ENCODE data around the gene ZNF770. TPM values are rescaled to one million over a fixed set of nuclear protein-coding genes. Genes with fewer than 3 reads are reported as not detected.

The ZNF770 gene
- total RNA-seq, 1 donor from 2014 or later, result 56.1 TPM

DNA sequence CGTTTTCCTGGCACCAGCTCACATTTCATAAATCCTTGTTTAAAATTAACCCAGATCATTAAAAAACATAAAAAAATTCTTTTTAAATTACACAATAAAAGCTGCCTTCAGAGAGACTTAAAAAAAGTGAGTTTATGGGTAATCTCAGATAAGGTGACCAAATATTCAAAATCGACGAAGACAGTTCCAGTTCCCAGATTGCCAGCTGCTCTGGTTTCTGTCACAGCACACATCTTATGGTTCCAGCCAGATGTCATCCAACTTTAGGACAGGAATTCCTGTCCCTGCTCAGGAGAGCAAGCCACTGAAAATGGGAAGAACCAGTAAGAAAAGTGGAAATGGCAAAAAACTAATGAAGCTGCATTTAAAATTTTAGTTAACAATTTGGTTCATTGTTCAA, 15.8 kb upstream of the ZNF770 start:
- no peaks in the 10 kb centered on the region for H3K36me3 Mint-ChIP-seq
- H4K20me1 ChIP-seq (ENCODE audit: low read depth), result no peaks in the 10 kb centered on the region
- no peak overlapping the region for H3K4me3 Mint-ChIP-seq
- no peak overlapping the region for H3K9ac ChIP-seq
- no peak overlapping the region for H3K4me3 ChIP-seq
- H3F3A ChIP-seq (ENCODE audit: low read depth), result no peaks in the 10 kb centered on the region
- no peak overlapping the region for H3K27ac Mint-ChIP-seq
- no peaks in the 10 kb centered on the region for H3K27me3 ChIP-seq
- TF ChIP-seq, protein P1, sequence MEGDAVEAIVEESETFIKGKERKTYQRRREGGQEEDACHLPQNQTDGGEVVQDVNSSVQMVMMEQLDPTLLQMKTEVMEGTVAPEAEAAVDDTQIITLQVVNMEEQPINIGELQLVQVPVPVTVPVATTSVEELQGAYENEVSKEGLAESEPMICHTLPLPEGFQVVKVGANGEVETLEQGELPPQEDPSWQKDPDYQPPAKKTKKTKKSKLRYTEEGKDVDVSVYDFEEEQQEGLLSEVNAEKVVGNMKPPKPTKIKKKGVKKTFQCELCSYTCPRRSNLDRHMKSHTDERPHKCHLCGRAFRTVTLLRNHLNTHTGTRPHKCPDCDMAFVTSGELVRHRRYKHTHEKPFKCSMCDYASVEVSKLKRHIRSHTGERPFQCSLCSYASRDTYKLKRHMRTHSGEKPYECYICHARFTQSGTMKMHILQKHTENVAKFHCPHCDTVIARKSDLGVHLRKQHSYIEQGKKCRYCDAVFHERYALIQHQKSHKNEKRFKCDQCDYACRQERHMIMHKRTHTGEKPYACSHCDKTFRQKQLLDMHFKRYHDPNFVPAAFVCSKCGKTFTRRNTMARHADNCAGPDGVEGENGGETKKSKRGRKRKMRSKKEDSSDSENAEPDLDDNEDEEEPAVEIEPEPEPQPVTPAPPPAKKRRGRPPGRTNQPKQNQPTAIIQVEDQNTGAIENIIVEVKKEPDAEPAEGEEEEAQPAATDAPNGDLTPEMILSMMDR (IDR thresholded peaks at IDR 0.05), result no peak
- TF ChIP-seq EZH2phosphoT487 (IDR thresholded peaks at IDR 0.05), result no peak
- TF ChIP-seq EZH2 (IDR thresholded peaks at IDR 0.05), result no peak
- peaks cover 16% of the 10 kb centered on the region for H3K4me1 ChIP-seq
- no peaks in the 10 kb centered on the region for H3K36me3 ChIP-seq
- DNase-seq (ENCODE audit: low spot score), result no peak
- H3K27ac ChIP-seq, result no peak overlapping the region
- no peaks in the 10 kb centered on the region for H3K9me3 ChIP-seq (ENCODE audit: low read depth)
- H3K9me3 Mint-ChIP-seq, result no peaks in the 10 kb centered on the region
- H3K79me2 ChIP-seq (ENCODE audit: low read depth), result no peaks in the 10 kb centered on the region
- H2AFZ ChIP-seq (replicated peaks), result no peak overlapping the region
- H3K27me3 Mint-ChIP-seq (ENCODE audit: insufficient read depth, low read depth), result peaks cover 9% of the 10 kb centered on the region
- peaks cover 10% of the 10 kb centered on the region for H3K4me1 Mint-ChIP-seq
- H3K4me2 ChIP-seq, result no peak overlapping the region

DNA sequence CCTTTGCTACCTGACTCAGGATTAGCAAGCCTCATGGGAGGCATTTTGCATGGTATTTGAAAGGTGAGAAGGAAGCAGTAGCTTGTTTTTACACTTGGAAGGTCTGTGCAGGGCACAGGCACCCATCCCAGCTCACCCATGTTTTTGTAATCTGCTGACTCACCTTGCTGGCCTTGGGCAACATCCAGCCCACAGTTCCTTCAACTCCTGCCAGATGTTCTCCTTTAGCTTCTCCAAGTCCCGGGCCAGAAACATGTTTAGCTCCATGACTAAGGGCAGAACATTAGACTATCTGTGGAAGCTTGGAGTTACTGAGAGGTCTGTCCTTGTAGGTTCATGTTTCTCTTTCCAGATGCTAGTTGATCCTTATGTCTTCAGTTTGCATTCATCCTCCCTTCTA, 12.4 kb upstream of the ZNF770 start:
- Histone ChIP-seq H3K9me3 (ENCODE audit: low read depth) (no peaks in the 10 kb centered on the region), H3K4me1 (peaks cover 18% of the 10 kb centered on the region), H3K27me3 (no peaks in the 10 kb centered on the region), H3K79me2 (ENCODE audit: low read depth) (no peaks in the 10 kb centered on the region), H4K20me1 (ENCODE audit: low read depth) (no peaks in the 10 kb centered on the region), H3F3A (ENCODE audit: low read depth) (peaks cover 6% of the 10 kb centered on the region), H3K9ac (no peak overlapping the region), H3K36me3 (no peaks in the 10 kb centered on the region), H3K4me3 (no peak overlapping the region), H2AFZ (replicated peaks) (no peak overlapping the region), H3K4me2 (no peak overlapping the region), H3K27ac (no peak overlapping the region)
- Mint-ChIP-seq H3K4me3 (no peak overlapping the region), H3K36me3 (no peaks in the 10 kb centered on the region), H3K27ac (peak overlapping the region; percentile 57), H3K27me3 (ENCODE audit: insufficient read depth, low read depth) (peaks cover 6% of the 10 kb centered on the region), H3K4me1 (no peaks in the 10 kb centered on the region), H3K9me3 (no peaks in the 10 kb centered on the region)
- DNase-seq (ENCODE audit: low spot score), result no peak
- TF ChIP-seq EZH2 (IDR thresholded peaks at IDR 0.05) (no peak), EZH2phosphoT487 (IDR thresholded peaks at IDR 0.05) (no peak)
- TF ChIP-seq, protein P1 (IDR thresholded peaks at IDR 0.05), result no peak

GRCh38 chr15:34999906-35000305, 11.8 kb upstream of the ZNF770 start:
- no peaks in the 10 kb centered on the region for H3K9me3 Mint-ChIP-seq
- H3K36me3 ChIP-seq, result no peaks in the 10 kb centered on the region
- no peaks in the 10 kb centered on the region for H3K4me1 Mint-ChIP-seq
- H3F3A ChIP-seq (ENCODE audit: low read depth), result peaks cover 12% of the 10 kb centered on the region
- H3K4me3 ChIP-seq, result no peak overlapping the region
- H3K27ac ChIP-seq, result no peak overlapping the region
- no peaks in the 10 kb centered on the region for H3K79me2 ChIP-seq (ENCODE audit: low read depth)
- H3K27ac Mint-ChIP-seq, result no peak overlapping the region
- H3K4me3 Mint-ChIP-seq, result no peak overlapping the region
- H3K4me1 ChIP-seq, result peaks cover 24% of the 10 kb centered on the region
- H3K36me3 Mint-ChIP-seq, result no peaks in the 10 kb centered on the region
- no peaks in the 10 kb centered on the region for H3K9me3 ChIP-seq (ENCODE audit: low read depth)
- no peak overlapping the region for H2AFZ ChIP-seq (replicated peaks)
- H3K27me3 Mint-ChIP-seq (ENCODE audit: insufficient read depth, low read depth), result peaks cover 6% of the 10 kb centered on the region
- no peak overlapping the region for H3K9ac ChIP-seq
- H3K4me2 ChIP-seq, result no peak overlapping the region
- H3K27me3 ChIP-seq, result no peaks in the 10 kb centered on the region
- no peak for DNase-seq (ENCODE audit: low spot score)
- no peaks in the 10 kb centered on the region for H4K20me1 ChIP-seq (ENCODE audit: low read depth)
- TF ChIP-seq EZH2phosphoT487 (IDR thresholded peaks at IDR 0.05) (no peak), EZH2 (IDR thresholded peaks at IDR 0.05) (no peak)
- TF ChIP-seq, protein P1 (IDR thresholded peaks at IDR 0.05), result no peak
